Measurements from ENCODE around the gene TSC22D3. TPM values are rescaled to one million over a fixed set of nuclear protein-coding genes. Genes with fewer than 3 reads are reported as not detected.
"Not testable (repeated sequence)": the region's sequence is repeated elsewhere in the genome, so short reads cannot be mapped to it uniquely, and the experiment has no call there.

TSC22D3 gene
- total RNA-seq, 1 experiment from 2014 or later = 20.5 TPM

DNA sequence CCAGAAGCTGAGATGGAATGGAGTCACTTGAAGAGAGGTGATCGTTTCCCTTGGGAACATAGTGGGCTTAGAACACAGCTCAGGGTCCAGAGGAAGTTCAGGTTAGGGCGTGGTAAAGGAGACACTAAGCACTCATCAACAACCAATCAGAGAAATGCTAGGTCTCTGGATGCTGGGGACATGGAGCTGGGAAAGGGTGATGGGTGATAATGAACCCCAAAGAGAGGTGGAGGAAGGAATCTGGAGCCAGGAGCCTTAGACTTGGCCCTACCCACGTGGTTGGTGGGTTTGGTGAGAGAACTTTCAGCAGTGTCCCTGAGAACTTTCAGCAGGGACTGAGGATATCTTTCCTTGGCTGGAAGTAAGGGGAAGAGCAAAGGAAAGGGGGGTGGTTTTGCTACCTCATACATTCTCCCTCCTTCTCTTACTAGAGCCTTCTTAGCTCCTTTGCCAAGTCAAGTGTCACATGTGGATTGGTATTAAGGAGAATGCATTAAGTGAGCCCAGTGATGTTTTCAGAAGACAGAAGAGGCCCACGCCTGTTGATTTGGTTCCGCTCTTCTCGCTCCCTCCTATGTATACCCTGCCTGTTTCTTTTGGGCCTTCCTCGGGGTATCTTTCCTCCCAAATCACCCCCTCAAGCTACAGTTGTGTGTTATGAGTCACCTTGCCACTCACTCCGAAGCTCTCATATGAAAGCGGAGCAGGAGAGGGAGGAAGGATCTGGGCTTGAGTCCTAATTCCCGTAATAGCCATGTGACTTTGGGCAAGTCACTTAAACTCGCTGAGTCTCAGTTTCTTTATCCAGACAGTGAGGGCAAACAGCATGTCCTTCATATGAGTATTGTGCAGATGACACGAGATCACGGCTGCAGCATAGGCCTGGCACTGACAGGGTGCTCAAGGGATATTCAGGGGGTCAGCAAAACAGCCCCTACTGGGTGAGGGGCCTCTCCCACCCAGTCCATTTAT is 63.1 kb downstream of the TSC22D3 start:
- DNase-seq (ENCODE audit: low spot score) = no peak

DNA sequence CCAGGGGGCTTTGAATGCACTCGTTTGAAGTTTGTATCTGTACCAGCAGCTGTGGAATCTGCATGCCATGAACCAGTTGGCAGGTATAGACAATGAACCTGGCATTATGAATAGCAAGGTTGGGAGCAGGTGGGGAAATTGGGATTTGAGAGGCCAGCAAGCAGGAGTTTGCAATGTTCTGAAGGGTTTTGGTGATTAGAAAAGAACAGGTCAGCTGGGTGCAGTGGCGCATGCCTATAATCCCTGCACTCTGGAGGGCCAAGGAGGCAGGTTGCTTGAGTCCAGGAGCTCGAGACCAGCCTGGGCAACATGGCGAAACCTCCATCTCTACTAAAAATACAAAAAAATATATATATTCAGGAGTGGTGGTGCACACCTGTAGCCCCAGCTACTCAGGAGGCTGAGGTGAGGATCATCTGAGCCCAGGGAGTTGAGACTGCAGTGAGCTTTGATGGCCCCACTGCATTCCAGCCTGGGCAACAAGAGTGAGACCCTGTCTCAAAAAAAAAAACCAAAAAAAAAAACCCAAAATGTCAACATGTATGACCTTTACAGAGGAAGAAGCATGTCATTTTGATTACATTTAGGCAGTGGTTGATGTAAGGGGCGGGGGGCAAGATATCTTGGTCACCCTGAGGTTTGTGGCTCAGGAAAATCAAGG is 63.9 kb downstream of the TSC22D3 start:
- no peak for DNase-seq (ENCODE audit: low spot score)

DNA sequence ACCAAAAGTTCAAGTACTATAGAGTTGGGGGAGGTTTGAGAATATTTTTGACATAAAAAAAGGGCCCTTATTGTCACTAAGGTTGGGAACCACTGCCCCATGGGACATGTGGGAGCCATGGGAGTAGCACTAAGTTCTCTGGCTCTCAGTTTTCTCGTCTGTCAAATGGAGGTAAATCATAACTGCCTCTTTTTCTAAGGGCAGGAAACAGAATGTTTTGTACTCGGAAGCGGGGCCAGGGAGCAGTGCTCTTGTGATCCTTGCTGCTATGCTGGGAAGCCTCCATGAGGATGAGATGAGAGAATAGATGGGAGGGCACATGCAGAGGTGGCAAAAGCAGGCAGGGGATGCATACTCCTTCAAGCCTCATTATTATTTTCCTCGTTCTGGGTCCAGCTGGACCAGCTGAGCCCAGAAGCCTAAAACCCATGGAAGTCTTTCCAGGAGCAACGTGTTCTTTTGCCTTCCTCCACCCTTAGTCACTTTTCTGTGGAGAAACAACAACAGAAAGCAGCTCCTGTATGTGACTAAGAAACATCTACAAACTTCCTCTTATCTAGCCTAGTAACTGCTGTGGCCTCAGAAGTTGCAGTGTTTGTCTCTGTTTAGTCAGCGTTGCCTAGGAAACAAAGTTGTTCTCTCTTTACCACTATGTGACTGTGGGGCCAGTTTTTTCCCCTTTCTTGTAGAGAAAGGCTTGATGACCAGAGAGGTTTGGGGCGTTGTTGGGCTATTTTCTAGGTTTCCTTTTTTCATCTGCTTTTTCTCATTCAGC is 64.8 kb downstream of the TSC22D3 start:
- DNase-seq (ENCODE audit: low spot score) = peak; percentile 81

DNA sequence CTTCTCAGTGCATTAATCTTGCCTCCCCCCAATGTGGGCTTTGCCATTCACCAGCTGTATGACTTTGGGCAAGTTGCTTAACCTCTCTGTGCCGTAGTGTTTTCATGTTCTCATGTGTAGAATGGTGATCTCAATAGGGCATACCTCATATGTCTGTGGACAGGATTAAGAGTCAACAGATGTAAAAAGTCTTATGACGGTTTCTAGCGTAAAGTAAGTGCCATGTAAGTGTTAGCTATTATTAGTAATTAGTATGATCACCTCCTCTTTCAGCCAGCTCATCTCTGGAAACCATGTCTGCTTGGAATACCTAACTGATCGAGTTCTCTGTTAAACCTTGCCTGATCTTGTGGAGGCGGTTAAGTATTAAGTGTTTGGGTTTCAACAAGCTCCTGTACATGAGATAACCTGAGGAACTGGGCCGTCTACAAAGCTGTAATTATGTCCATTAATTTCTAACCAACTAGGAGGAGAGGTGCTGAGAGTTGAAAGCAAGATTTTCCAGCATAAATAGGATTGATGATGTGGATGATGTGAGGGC is 66.3 kb downstream of the TSC22D3 start:
- DNase-seq (ENCODE audit: low spot score) = no peak

DNA sequence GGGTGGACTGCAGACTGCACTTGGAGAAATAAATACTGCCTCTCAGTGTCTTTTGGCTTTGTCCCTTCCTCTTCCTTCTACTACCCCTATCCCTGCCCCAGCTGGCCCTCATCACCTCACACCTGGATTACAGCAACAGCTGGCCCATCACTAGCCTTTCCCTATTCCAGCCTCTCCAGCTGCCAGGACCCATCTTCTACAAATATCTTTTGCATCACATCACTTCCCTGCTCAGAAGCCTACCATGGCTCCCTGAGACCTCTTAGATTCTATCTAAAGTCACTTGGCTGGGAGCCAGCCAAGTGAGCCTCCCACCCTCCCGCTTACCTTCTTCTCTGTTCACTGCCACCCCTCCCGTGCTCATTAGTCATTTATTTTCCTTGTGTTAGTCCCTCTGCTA is 66.8 kb downstream of the TSC22D3 start:
- no peak for DNase-seq (ENCODE audit: low spot score)

DNA sequence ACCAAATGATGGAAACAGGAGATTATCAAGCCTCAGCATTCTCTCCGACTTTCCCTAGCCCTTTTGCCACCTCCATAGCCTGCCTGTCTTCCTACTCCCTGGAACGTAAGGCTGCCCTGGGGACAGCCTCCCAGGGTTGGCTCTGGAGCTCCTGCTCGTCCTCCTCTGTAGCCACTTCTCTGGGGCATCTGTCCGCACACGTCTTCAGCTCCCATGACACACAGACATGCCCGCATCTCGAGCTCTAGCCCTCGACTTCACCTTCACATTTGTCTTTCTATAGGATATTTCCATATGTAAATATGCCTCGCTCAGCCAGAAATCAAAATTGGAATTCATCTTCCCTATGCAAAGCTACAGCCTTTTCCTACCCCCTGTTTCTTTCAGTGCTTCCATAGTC is 67.7 kb downstream of the TSC22D3 start:
- no peak for DNase-seq (ENCODE audit: low spot score)

DNA sequence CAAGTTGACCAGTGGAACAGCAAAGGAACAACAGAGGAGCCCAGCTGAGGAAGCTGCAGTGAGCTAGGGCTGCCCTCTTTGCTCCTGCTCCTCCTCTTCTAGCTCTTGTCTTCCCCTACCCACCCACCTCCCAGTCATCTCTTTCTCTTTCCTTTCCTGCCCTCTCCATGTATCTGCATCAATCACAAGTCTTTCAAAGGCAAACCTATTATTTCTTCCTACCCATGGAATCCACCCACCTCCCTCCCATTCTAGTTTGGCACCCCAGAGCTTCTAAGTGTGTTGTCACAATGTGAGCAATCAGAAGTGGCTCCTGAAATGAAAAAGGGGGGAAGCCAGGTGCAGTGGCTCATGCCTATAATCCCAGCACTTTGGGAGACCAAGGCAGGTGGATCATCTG is 69.3 kb downstream of the TSC22D3 start:
- DNase-seq (ENCODE audit: low spot score) = no peak

DNA sequence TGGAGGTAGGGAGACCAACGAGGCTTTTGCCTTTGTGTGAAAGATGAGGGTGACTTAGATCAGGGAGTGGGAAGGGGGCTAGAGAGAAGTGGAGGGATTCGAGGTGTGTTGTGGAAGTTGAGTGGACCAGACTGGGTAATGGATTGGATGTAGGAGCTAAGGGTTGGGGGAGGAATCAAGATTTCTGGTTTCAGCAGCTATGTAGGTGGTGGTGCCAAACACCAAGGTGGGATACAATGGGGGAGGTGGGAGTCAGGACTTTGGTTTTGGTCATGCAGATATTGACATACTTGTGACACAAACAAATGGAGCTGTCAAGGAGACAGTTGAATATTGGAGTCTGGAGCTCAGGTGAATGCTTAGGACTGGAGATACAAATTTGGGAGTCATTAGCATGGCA is 71.0 kb downstream of the TSC22D3 start:
- DNase-seq (ENCODE audit: low spot score) = no peak

DNA sequence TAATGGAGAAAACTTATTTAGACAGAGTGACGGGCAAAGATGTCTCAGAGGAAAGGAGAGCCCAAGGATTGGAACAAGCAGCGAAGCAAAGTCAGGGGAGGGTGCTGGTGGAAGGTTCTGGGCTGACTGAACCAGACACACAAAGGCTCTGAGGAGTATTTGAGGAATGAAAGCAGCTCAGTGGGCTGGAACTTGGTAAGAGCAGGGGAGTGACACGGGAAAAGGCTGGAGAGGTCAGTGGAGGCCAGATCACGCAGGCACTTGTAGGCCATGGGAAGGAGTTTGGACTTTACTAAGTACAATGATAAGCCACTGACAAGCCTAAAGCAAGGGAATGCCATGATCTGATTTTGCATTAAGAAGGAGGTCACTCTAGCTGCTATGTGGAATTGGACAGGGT is 71.4 kb downstream of the TSC22D3 start:
- no peak for DNase-seq (ENCODE audit: low spot score)

DNA sequence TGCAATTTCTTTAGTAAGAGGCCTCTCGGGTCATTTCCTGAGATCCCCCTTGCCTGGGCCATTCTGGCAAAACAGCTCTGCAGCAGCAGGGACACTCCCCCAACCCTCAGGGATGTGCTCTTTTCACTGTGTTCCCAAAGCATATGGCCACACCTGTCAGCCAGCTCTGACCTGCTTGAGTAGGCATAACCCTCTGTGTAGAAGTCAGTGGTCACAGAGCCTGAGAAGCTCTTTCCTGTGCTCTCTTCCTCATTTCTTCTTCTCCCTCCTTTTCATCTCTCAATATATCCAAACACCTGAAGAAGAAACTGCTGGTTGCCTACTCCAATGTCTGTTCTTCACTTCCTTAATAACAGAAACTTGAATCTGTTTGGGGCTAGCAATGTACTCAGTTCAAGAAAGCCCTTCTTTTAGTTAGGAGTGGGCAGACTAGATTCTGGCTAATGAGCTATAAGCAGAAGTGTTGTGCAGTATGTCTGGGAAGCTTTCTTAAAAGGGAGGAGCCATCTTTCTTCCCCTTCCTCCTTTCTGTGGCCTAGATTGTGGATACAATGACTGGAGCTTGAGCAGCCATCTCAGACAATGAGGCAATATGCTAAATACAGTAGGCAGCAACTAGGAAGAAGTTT is 74.0 kb downstream of the TSC22D3 start:
- DNase-seq (ENCODE audit: low spot score) = no peak

DNA sequence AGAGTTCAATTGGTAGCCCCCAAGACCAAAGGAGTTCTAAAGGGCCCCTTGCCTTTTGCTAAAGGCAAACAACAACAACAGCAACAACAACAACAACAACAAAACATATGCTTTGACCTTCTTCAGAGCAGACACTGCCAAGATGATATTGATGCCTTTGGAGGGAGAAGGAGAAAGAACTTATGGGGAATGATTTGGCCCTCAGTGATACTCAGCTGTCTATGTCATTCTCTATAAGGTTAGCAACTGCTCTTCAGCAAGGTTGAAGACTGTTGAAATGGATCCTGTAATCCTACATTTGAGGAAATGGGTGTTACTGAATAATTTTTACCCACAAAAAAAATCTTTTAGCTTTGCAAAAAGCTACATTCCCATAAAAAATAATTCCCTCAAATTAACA is 74.8 kb downstream of the TSC22D3 start:
- DNase-seq (ENCODE audit: low spot score) = no peak

DNA sequence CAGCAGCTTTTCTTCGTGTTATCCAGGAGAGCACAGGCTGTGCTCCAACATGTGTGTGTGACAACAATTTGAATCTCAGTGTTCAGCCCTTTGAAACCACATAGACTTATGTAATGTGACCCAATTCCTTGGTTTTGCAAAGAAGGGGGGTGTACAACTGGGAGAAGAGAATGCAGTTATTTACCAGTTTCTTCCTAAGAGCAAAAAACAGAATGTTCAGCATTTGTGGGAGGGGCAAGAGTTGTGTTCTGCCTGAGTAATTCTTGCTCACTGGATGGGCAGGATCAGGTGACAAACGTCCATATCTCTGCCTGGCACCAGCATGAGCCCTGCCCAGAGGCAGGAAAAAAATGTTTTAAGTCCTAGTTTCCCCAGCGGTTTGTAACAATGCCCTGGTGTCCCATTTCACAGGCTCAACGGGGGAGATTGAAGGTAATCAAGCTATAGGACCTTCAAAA is 75.2 kb downstream of the TSC22D3 start:
- DNase-seq (ENCODE audit: low spot score) = peak; percentile 74

DNA sequence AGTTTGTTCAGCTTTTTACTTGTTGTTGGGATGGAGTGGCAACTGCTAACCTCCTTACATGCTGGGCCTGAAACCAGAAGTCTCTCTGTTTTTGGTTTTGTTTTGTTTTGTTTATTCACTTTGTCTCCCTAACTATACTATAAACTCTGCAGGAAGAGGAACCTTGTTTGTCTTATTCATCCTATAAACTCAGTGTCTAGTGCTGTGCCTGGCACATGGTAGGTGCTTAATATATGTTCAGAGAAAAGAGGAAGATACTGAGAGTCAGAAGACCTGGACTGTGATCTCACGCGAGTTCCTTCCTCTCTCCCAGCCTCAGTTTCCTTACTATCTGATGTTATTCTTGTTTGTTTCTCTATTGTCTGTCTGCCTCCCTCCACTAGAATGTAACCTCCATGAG is 76.0 kb downstream of the TSC22D3 start:
- DNase-seq (ENCODE audit: low spot score) = no peak

DNA sequence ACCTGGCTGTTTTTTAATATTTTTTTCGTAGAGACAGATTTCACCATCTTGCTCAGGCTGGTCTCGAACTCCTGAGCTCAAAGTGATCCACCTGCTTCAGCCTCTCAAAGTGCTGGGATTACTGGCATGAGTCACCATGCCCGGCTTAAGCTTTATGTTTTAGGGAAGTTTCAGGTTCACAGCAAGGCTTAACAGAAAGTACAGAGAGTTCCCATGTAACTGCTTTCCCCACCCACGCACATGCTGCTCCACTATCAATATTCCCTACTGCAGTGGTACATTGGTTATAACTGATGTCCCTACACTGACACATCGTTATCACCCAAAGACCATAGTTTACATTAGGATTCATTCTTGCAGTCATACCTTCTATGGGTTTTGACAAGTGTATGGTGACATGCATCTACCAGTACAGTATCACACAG is 84.6 kb downstream of the TSC22D3 start:
- DNase-seq (ENCODE audit: low spot score) = no peak

DNA sequence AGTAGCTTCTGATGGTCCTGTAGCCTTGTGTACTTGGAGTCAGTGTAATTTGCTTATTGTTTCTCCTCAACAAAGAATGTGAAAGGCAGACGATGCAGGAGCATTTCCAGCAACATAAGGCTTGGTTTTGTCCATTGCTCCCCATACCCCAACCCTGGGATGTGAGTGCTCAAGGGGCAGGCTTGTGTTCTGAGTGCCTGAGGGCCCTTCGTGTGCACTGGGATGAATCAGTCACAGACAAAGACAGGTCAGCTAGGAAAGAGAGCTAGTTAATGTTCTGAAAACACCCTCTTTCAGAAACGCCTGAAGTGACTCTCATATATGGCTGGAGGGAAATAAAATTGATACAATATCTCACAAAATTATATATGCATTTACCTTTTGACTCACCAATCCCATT is 88.1 kb downstream of the TSC22D3 start:
- DNase-seq (ENCODE audit: low spot score) = no peak

DNA sequence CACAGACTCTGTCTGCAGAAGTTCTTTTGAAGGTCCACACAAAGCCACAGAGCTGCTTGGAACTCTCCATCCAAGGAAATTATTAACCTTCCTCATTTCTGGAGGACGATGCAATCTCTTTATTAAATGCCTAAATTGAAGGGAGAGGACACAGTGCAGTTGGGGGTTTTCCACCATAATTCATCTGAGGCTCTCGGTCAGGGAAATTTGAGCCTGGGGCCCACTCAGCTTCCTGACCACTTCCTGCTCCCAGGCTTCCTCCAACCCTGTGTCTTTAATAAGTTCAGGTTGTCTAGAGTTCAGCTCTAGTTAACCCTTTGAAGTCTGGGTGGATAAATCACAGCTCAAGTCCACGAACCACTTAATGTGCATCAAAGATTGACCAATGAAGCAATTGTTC is 88.8 kb downstream of the TSC22D3 start:
- peak; percentile 34 for DNase-seq (ENCODE audit: low spot score)

DNA sequence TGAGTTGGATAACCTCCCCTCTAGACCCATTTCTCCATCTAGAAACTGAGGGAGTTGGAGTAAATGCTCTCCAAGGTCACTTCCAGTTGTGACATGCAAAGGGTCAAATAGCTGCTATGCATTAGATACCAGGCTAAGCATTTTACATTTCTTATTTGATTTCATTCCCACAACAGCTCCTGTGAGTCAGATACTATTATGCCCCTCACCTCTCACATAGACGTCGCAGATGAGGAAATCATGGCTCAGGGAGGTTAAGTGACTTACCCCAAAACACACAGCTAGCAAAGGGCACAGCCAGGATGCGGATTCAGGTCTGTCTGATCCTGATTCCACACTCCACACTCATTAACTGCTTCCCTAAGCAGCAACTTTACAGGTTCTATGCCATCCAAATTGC is 89.6 kb downstream of the TSC22D3 start:
- no peak for DNase-seq (ENCODE audit: low spot score)

DNA sequence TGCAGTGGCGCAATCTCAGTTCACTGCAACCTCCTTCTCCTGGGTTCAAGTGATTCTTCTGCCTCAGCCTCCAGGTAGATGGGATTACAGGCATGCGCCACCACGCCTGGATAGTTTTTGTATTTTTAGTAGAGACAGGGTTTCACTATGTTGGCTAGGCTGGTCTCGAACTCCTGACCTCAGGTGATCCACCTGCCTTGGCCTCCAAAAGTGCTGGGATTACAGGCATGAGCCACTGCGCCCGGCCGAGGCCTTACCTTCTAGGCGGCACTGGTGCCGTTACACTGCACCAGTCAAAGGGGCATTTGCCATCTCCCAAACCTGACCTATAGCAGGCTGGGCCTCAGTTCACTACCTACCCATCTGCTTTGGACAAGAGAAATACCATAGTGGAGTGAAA is 90.0 kb downstream of the TSC22D3 start:
- not testable (repeated sequence) for DNase-seq (ENCODE audit: low spot score)

DNA sequence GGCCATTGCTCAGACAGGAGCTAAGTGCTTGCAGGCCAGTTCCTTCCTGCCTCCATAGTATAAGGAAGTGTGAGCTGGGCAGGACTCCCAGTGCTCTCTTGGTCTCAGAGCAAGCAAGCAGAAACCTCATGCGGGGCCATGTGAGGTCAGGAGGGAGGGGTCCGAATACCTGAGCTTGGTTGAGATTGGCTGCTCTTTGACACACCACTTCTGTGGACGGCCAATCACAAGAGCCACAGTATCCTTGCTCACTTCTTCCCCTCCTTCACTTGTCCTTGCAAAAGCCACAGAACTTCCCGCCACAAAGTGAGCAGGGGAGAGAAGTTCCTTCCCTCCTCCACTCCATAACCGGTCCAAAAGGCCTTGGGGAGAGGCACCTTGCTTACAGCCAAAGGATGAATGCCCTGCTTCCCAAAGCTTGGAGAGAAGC is 90.6 kb downstream of the TSC22D3 start:
- DNase-seq (ENCODE audit: low spot score) = peak; percentile 90

DNA sequence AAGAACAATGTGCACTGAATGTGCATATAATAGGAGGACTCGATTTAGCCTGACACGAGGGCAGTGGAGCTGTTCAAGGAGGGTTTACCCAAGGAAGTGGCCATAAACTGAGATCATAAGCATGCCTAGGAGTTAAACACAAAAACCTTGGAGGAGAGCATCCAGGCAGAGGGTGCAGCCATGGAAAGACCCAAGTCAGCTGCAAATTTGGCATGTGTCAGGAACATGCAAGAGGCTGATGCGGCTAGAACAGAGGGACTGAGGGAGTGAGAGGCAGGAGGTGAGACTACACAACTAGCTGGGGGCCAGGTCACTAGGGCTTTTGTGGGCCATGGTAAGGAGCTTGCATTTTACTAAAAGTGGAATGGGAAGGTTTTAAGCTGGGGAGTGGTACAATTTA is 91.7 kb downstream of the TSC22D3 start:
- no peak for DNase-seq (ENCODE audit: low spot score)

DNA sequence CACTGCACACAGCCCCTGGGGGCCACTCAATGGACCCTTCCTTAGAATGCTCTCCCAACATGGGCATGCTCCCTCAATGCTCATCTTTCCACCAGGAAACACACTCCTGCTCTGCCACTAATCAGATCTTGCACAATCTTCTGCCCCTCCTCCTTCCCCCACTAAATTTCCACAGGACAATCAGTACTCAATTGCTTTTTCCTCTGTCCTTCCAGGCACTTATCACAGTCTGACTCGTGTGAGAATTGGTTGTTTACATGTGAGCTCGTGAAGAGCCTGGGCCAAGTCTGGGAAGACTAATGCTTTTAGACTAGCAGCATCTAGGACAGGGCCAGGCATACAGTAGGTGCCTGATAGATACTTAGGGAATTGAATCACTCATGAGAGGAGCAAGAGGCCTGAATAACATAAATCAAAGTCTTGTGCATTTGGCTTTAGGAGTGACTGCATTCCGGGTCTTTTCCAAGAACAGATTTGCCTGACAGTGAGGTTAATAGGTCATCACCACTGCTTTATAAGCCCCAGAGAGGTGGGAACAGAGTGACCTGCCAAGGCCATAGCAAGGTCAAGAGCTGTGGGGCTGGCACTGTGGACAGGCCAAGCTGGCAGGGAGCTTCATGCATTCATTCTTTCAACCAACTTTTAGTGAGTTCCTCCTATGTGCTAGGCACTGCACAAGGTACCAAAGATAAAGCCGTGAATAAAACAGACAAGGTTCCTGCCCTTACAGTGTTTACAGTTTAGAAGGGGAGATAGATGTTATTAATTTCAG is 92.3 kb downstream of the TSC22D3 start:
- DNase-seq (ENCODE audit: low spot score) = no peak

Data from H4 (cell line).